SKM-1 treated with dmso at 0.1 percent for 144 hours (cell line): ENCODE measurements around the gene C20orf202.

Experiments
- DNase-seq: peaks from one replicate; lab custom pipeline; 2025; ENCODE audit not compliant: unreplicated experiment; lab: John Stamatoyannopoulos, UW

Gene C20orf202

GRCh38 chr20:1184260-1184637, 19.0 kb upstream of the C20orf202 start:
- no peak for DNase-seq

- no peak for DNase-seq
Measured at GRCh38 chr20:1184638-1185315, 18.5 kb upstream of the C20orf202 start, which contains the start of gene TMEM74B. Gene TMEM74B, minus strand, starts transcription at chr20:1184981. Its CDS starts 1,180 bp downstream, at chr20:1183801.

DNA sequence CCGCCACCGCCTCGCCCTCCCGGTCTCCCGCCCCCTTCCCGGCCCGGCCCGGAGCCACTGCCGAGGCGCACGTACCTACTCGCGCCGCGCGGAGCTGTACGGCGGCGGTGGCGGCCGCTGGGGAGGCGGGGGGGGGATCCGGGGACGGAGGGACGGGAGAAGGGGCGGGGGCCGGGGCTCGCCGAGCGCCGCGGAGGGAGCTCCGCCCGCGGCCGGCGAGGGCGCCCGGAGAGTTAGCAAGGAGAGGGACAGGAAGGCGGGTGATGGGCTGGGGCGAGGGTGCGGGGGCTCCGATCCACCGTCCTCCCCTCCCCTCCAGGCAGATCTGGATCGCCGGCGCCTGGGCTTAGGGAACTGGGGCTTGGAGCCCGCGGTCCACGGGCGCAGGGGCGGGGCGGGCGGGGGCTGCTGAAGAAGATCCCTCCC, 17.9 kb upstream of the C20orf202 start:
- DNase-seq: no peak

GRCh38 chr20:1185790-1186334, 17.4 kb upstream of the C20orf202 start:
- peak; percentile 18 for DNase-seq

GRCh38 chr20:1186367-1186991, 16.8 kb upstream of the C20orf202 start:
- DNase-seq: no peak

DNA sequence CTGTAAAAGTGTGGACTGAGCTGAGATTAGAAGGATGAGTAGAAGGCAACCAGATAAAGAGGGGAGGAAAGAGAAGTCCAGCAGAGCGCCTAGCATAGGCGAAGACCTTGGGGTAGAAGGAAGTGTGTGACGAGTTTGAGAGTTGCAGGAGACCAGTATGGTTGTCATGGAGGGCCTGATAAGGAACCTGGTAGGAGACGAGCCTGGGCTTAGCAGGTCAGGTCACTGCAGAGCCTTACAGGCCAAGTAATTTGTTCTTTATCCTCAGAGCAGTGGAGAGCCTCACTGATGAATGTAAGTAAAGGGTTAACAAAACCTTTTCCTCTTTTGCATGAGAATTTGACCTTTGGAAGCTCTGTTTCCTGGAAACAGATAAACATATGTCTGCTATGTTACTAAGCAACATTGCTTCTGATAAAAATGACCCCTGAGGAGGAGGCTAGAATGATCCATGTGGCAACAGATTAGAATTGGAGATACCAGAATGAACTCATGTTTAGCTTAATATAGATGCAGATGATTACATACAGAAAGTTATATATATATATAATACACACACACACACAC, 15.6 kb upstream of the C20orf202 start:
- DNase-seq: no peak

GRCh38 chr20:1188347-1188746, 14.9 kb upstream of the C20orf202 start:
- DNase-seq: no peak

DNA sequence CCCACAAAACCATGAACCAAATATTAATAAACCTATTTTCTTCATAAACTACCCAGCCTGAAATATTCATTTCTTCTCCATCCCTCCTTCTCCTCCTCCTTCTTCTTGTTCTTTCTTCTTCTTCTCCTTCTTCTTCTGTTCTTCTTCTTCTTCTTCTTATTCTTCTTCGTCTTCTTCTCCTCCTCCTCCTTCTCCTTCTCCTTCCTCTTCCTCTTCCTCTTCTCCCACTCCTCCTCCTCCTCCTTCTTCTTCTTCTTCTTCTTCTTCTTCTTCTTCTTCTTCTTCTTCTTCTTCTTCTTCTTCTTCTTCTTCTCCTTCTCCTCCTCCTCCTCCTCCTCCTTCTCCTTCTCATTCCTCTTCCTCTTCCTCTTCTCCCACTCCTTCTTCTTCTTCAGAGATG, 13.4 kb upstream of the C20orf202 start:
- no peak for DNase-seq

GRCh38 chr20:1190847-1191246, 12.4 kb upstream of the C20orf202 start:
- DNase-seq: no peak

GRCh38 chr20:1191299-1191698, 12.0 kb upstream of the C20orf202 start:
- no peak for DNase-seq

DNA sequence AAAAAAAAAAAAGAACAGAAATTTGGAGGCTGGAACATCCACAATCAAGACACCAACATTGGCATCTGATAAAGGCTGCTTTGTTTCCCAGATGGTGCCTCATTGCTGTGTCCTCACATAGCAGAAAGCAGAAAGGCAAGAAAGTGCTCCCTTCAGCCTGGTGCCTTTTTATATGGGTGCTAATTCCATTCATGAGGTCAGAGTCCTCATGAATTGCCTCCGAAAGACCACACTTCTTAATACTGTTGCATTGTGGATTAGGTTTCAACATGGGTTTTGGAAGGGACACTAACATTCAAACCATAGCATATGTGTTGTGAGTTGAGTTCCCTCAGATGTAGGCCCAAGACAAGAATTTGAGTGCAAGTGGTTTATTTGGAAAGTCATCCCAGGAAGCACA, 8.0 kb upstream of the C20orf202 start:
- no peak for DNase-seq

- no peak for DNase-seq
Measured at GRCh38 chr20:1196634-1197033, 6.6 kb upstream of the C20orf202 start.

GRCh38 chr20:1197801-1198200, 5.5 kb upstream of the C20orf202 start:
- no peak for DNase-seq

DNA sequence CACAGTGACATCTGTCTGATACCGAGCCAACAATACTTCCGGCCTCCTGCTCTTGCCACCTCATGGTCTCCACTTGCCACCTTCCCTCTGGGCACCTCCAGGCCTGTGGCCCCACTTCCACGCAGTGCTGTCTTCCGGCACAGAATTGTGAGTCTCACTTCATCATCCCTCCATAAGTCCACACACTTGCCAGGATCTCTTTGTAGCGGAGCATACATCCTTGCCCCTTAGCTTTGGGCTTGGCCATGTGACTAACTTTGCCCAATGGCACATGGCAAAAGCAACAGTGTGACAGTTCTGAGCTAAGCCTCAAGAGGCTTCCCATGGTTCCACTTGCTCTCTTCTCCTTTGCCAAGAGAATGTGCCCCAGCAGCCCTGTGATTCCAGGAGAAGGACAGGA, 4.5 kb upstream of the C20orf202 start:
- no peak for DNase-seq

DNA sequence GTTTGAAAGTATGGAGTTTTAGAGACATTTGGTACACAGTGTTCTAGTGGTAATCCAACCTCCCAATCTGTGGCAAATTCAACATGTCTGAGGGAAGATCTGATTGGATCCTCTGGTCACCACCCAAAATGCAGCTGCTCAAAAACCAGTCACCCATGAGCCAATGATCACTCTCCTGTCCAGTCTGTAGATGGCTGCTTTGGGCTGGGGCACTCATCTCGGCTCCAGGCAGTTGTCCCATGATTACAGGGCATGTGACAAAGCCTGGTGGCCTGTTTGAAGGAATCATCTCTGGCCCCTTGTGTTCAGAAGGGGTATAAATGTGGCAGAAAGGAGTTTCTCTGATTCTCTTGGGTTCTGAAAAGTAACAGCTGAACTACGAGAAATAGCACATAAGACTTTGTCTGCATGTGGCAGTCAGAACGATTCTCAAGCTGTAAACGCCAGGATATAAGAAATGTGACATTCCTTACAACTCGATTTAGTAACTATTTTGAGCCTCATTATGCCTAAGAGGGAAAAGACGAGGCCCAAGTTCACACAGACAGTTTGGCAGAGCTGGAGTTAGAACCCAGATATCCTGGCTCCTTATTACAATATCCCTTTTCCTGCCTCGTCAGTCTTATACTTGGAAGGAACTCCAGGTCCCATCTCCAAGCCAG, 3.9 kb upstream of the C20orf202 start:
- DNase-seq: no peak

- no peak for DNase-seq
Measured at GRCh38 chr20:1199964-1200363, 3.3 kb upstream of the C20orf202 start.

DNA sequence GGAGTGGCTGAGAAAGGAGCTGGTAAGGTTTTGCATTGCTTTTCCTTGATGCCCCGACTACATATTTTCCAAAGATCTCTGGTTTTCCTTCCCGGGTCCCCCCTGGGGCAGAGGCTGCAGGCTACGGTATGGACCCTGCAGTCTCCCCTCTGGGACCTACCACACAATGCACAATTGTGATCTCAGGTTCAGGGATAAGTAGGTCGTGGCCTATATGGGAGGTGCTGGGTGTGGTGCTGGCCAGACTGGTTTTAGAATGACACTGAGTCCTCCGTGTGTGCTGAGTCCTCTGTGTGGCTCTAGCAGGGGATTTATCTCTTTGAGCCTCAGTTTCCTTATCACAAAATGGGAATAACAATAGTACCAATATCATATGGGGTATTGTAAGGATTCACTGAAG, 376 bp downstream of the C20orf202 start:
- no peak for DNase-seq

- no peak for DNase-seq
Measured at GRCh38 chr20:1204113-1204512, 859 bp downstream of the C20orf202 start.

GRCh38 chr20:1204576-1204975, 1.3 kb downstream of the C20orf202 start:
- no peak for DNase-seq

- DNase-seq: no peak
Measured at GRCh38 chr20:1205802-1206201, 2.5 kb downstream of the C20orf202 start.

- no peak for DNase-seq
Measured at GRCh38 chr20:1206366-1207148, 3.3 kb downstream of the C20orf202 start.
